Mesenchymal stem cell (in vitro differentiated cells and primary cell): ENCODE data around the gene CACNG4.
A peak's percentile ranks its signal among the peaks of the same experiment; 100 is the strongest.

ENCODE experiments used
- DNase-seq: peaks from one replicate; pipeline ENCODE4 v3.0.0-alpha.2; 2013
- H2AFZ ChIP-seq: one replicate; pipeline ENCODE4 v1.6.1; 2013; ENCODE audit warnings: low read depth, mild to moderate bottlenecking, control low read depth, inconsistent platforms, low read length, moderate library complexity
- H2AK5ac ChIP-seq: 2 replicates; pipeline ENCODE4 v1.6.1; 2013; ENCODE audit warnings: low read length, moderate library complexity, mild to moderate bottlenecking, inconsistent platforms; ENCODE audit not compliant: severe bottlenecking
- H2BK120ac ChIP-seq: one replicate; pipeline ENCODE4 v1.6.1; 2013; ENCODE audit warnings: low read depth, mild to moderate bottlenecking, inconsistent platforms, low read length, moderate library complexity
- H2BK12ac ChIP-seq, 2 experiments: one replicate each; pipeline ENCODE4 v1.6.1; 2013; ENCODE audit warnings: inconsistent platforms in 2 of 2, low read length in 2 of 2, mild to moderate bottlenecking in 2 of 2, moderate library complexity in 2 of 2, control low read depth in 1 of 2
- H2BK15ac ChIP-seq: one replicate; pipeline ENCODE4 v1.6.1; 2013; ENCODE audit warnings: mild to moderate bottlenecking, low read depth, inconsistent platforms; ENCODE audit not compliant: poor library complexity, severe bottlenecking
- H2BK5ac ChIP-seq: 2 replicates; pipeline ENCODE4 v1.6.1; 2013; ENCODE audit warnings: low read depth, mild to moderate bottlenecking, low read length, control low read depth, inconsistent platforms; ENCODE audit not compliant: poor library complexity, severe bottlenecking
- H3K14ac ChIP-seq, 2 experiments: one replicate each; pipeline ENCODE4 v1.6.1; 2013; ENCODE audit warnings: inconsistent platforms in 2 of 2, low read length in 2 of 2, control low read depth in 1 of 2, mild to moderate bottlenecking in 1 of 2, moderate library complexity in 1 of 2
- H3K18ac ChIP-seq, 2 experiments: one replicate each; pipeline ENCODE4 v1.6.1; 2013; ENCODE audit warnings: inconsistent platforms in 2 of 2, low read length in 2 of 2, control low read depth in 1 of 2, low read depth in 1 of 2, mild to moderate bottlenecking in 1 of 2
- H3K23ac ChIP-seq, 2 experiments: one replicate each; pipeline ENCODE4 v1.6.1; 2013; ENCODE audit warnings: inconsistent platforms in 2 of 2, low read length in 2 of 2, mild to moderate bottlenecking in 2 of 2, moderate library complexity in 2 of 2, control low read depth in 1 of 2
- H3K27ac ChIP-seq: 2 replicates; pipeline ENCODE4 v1.5.1; 2013; ENCODE audit warnings: mild to moderate bottlenecking, moderate library complexity, low read length, control low read depth, inconsistent platforms; ENCODE audit not compliant: poor library complexity, severe bottlenecking
- H3K27me3 ChIP-seq, 2 experiments: 2 replicates each; pipeline versions ENCODE4 v1.6.1 to v1.7.0; 2013; ENCODE audit warnings: low read length in 2 of 2, mild to moderate bottlenecking in 2 of 2, moderate library complexity in 2 of 2, control low read depth in 1 of 2, inconsistent platforms in 1 of 2; ENCODE audit not compliant: control insufficient read depth in 1 of 2, insufficient read depth in 1 of 2
- H3K36me3 ChIP-seq, 2 experiments: 2 replicates each; pipeline versions ENCODE4 v1.6.1 to v1.7.0; 2013; ENCODE audit warnings: low read length in 2 of 2, control low read depth in 1 of 2, inconsistent platforms in 1 of 2, low read depth in 1 of 2, mild to moderate bottlenecking in 1 of 2; ENCODE audit not compliant: insufficient read depth in 2 of 2, control insufficient read depth in 1 of 2
- H3K4ac ChIP-seq, 2 experiments: one replicate each; pipeline ENCODE4 v1.6.1; 2013; ENCODE audit warnings: inconsistent platforms in 2 of 2, low read length in 2 of 2, mild to moderate bottlenecking in 2 of 2, moderate library complexity in 2 of 2, control low read depth in 1 of 2, low read depth in 1 of 2
- H3K4me1 ChIP-seq: 2 replicates; pipeline ENCODE4 v1.6.1; 2013; ENCODE audit warnings: low read depth, low read length, control low read depth; ENCODE audit not compliant: control insufficient read depth, insufficient read depth
- H3K4me2 ChIP-seq: 2 replicates; pipeline ENCODE4 v1.6.1; 2013; ENCODE audit warnings: low read length, mild to moderate bottlenecking, inconsistent platforms; ENCODE audit not compliant: poor library complexity, severe bottlenecking
- H3K4me3 ChIP-seq, 2 experiments: 2 replicates each; pipeline versions ENCODE4 v1.5.1 to v1.7.0; 2013; ENCODE audit warnings: low read length in 2 of 2, mild to moderate bottlenecking in 2 of 2, control low read depth in 1 of 2, low read depth in 1 of 2; ENCODE audit not compliant: insufficient read depth in 1 of 2
- H3K79me1 ChIP-seq: replicated peaks from 2 replicates; pipeline ENCODE4 v1.6.1; 2013; ENCODE audit warnings: mild to moderate bottlenecking, control low read depth, low read length, inconsistent platforms; ENCODE audit not compliant: poor library complexity, severe bottlenecking
- H3K9ac ChIP-seq: 2 replicates; pipeline ENCODE4 v1.7.0; 2013; ENCODE audit warnings: mild to moderate bottlenecking, low read length, moderate library complexity
- H3K9me3 ChIP-seq: 2 replicates; pipeline ENCODE4 v1.7.0; 2013; ENCODE audit warnings: mild to moderate bottlenecking, low read length; ENCODE audit not compliant: control insufficient read depth
- H4K8ac ChIP-seq: one replicate; pipeline ENCODE4 v1.6.1; 2013; ENCODE audit warnings: inconsistent platforms, mild to moderate bottlenecking, low read length, moderate library complexity
- H4K91ac ChIP-seq: one replicate; pipeline ENCODE4 v1.6.1; 2013; ENCODE audit warnings: mild to moderate bottlenecking, low read length, inconsistent platforms
- WGBS: methylation state at CpG from one replicate; pipeline ENCODE4 v1.1.7; 2013; ENCODE audit warnings: mixed read lengths; 5-methylcytosine and 5-hydroxymethylcytosine counted together

Gene CACNG4

DNA sequence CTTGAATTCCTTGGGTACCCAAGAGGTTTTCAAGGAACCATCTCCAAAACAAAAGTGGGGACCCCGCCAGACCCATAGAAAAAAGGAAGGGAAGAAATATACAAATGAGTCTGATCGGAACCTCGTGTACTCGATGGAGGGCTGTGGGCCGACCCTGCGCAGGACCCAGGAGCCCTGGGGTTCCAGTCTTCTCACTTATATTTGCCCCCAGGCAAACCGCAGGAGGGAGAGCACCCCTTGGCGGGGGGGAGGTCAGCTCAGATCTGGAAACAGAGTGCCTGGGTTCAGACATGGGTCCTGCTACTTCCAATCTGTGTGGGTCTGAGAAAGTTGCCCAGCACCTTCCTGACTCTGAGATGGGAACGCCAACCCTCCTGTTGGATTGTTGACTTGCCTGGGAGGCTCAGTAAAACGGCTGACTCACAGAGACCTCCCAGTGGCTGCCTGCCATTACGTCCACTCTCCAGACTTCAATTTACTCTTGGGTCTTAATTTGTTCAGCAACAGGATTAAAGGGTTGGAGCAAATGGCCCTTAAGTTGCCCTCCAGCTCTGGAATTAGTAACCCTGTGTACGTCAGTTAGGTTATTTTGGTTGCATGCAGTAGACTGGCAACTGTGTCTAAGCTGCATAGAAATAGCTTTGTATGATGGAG lies 24.9 kb upstream of the CACNG4 start:
- Histone ChIP-seq H2AFZ (no peak overlapping the region), H3K79me1 (no peaks in the 10 kb centered on the region), H2BK5ac (no peak overlapping the region), H2BK12ac (no peak overlapping the region), H3K36me3 (no peaks in the 10 kb centered on the region), H3K9ac (no peak overlapping the region), H3K27ac (no peak overlapping the region), H3K4ac (no peak overlapping the region), H3K4me2 (no peak overlapping the region), H4K8ac (no peak overlapping the region), H3K18ac (no peak overlapping the region), H4K91ac (no peak overlapping the region), H3K23ac (peak overlapping the region in 1 of 2 experiments; percentile 31), H3K4me3 (no peak overlapping the region), H3K27me3 (peaks cover 54 to 66% of the 10 kb centered on the region in 2 experiments), H2BK120ac (no peak overlapping the region), H2BK15ac (no peak overlapping the region), H3K14ac (no peak overlapping the region), H2AK5ac (no peak overlapping the region), H3K4me1 (peaks cover 2% of the 10 kb centered on the region), H3K9me3 (peaks cover 13% of the 10 kb centered on the region)
- no peak for DNase-seq
- WGBS: 91% methylated on average over 11 of the region's 12 CpGs

DNA sequence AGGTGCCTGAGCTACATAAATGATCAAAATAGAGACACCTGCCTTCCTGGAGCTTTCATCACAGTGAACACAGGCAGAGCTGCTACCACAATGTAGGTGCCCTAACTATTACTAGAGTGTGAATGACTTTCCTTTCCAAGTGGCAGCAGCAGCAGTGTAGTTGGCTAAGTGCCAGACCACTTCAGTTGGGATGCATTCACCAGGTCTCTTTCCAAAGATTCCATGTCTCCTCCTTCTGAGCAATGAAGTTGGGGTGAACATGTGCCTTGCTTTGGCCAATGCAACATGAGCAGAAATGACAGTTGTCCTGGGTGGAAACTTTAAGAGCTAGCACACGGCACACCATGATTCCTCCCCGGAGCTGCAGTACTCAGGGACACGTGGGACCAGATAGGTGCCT lies 23.3 kb upstream of the CACNG4 start:
- no peak for DNase-seq
- no peaks in the 10 kb centered on the region for H3K36me3 ChIP-seq
- no peak overlapping the region for H4K8ac ChIP-seq
- H4K91ac ChIP-seq: no peak overlapping the region
- WGBS: 89% methylated on average over 3 of the region's 3 CpGs
- peaks cover 71 to 83% of the 10 kb centered on the region in 2 experiments for H3K27me3 ChIP-seq
- no peak overlapping the region for H3K14ac ChIP-seq
- no peak overlapping the region for H3K23ac ChIP-seq
- H3K4me1 ChIP-seq: peaks cover 2% of the 10 kb centered on the region
- no peak overlapping the region for H2BK15ac ChIP-seq
- H2BK120ac ChIP-seq: no peak overlapping the region
- H3K9me3 ChIP-seq: peaks cover 13% of the 10 kb centered on the region
- H3K79me1 ChIP-seq: no peaks in the 10 kb centered on the region
- no peak overlapping the region for H3K9ac ChIP-seq
- H2BK12ac ChIP-seq: no peak overlapping the region
- H2BK5ac ChIP-seq: no peak overlapping the region
- H3K27ac ChIP-seq: no peak overlapping the region
- no peak overlapping the region for H3K4me3 ChIP-seq
- no peak overlapping the region for H2AK5ac ChIP-seq
- H2AFZ ChIP-seq: no peak overlapping the region
- no peak overlapping the region for H3K4me2 ChIP-seq
- H3K4ac ChIP-seq: no peak overlapping the region
- H3K18ac ChIP-seq: no peak overlapping the region

DNA sequence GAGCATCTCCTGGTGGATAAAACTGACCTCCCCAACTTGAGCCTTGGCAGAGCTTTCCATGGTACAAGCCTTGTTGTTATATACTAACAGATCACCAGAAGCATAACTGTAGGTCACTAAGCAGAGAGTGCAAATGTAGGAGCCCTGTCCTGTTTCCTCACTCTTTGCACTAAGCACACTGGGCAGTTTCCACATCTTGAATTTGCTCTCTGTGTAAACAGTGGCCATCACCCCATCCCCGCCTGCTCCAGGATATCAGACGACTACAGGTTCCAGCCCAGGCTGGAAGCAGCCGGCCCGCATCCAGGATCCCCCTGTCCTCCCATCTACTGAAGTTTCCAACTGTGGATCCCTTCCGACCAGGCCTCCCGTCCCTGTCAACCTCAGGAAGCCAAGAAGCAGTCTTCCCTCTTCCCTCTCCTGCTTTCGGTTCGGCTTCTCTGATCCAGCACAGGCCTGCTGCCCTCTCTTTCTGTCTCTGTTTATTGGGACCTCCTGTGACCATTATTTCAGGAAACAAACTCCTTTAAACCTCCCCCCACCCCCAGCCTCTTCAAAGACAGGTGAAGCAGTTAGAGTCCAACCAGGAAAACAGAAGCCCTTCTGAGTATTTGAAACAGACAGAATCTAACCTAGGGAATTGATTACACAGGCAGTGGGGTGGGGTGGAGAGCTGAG lies 22.6 kb upstream of the CACNG4 start:
- Histone ChIP-seq H3K23ac (no peak overlapping the region), H4K91ac (no peak overlapping the region), H2BK15ac (no peak overlapping the region), H3K18ac (no peak overlapping the region), H3K4me3 (no peak overlapping the region), H3K14ac (no peak overlapping the region), H3K27ac (no peak overlapping the region), H3K4ac (no peak overlapping the region), H2BK120ac (no peak overlapping the region), H2AFZ (no peak overlapping the region), H4K8ac (no peak overlapping the region), H3K9ac (no peak overlapping the region), H3K4me1 (peaks cover 2% of the 10 kb centered on the region), H3K27me3 (peaks cover 77 to 90% of the 10 kb centered on the region in 2 experiments), H3K4me2 (no peak overlapping the region), H3K79me1 (no peaks in the 10 kb centered on the region), H2AK5ac (no peak overlapping the region), H3K9me3 (peaks cover 13% of the 10 kb centered on the region), H2BK12ac (no peak overlapping the region), H2BK5ac (no peak overlapping the region), H3K36me3 (no peaks in the 10 kb centered on the region)
- no peak for DNase-seq
- 81% methylated on average over 8 of the region's 8 CpGs for WGBS

DNA sequence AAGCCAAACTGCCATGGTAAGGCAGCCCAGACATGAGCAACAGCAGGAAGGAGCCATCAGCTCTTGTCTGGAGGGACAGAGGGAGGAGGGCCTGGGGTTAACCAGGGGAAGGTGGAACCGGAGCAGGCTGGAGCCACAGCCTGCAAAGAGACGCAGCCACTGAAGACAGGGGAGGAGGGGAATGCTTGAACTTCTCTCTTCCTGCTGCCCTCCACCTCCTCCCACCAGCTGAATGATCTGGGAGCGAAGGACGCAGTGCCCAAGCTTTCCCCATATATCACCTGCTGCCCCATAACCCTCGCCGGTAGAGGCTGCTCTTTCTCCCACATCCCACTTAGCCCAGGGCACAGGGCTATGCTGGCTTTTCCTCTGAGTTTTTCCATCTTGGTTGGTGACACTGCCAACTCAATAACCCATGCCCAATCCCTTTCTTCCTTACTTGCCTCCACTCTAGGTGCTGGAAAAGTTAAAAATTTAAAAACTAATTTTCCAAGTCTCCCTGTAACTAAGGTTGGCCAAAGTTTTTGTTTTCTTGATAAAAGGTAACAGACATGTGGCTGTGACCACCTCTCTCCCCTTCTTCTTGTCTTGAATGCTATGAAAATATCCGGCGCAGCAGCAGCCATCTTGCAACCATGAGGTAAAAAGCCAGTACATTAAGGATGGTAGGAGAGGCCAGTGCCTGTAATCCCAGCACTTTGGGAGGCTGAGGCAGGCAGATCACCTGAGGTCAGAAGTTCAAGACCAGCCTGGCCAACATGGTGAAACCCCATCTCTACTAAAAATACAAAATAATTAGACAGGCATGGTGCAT lies 21.8 kb upstream of the CACNG4 start:
- no peak overlapping the region for H2AK5ac ChIP-seq
- no peak overlapping the region for H3K9ac ChIP-seq
- peaks cover 2% of the 10 kb centered on the region for H3K4me1 ChIP-seq
- H3K4me2 ChIP-seq: no peak overlapping the region
- no peaks in the 10 kb centered on the region for H3K36me3 ChIP-seq
- no peak overlapping the region for H4K8ac ChIP-seq
- no peak overlapping the region for H4K91ac ChIP-seq
- no peak overlapping the region for H2AFZ ChIP-seq
- no peak overlapping the region for H3K23ac ChIP-seq
- no peak for DNase-seq
- H2BK15ac ChIP-seq: no peak overlapping the region
- no peak overlapping the region for H2BK12ac ChIP-seq
- H3K79me1 ChIP-seq: no peaks in the 10 kb centered on the region
- no peak overlapping the region for H3K18ac ChIP-seq
- H3K14ac ChIP-seq: no peak overlapping the region
- no peak overlapping the region for H3K4ac ChIP-seq
- H3K9me3 ChIP-seq: peaks cover 8% of the 10 kb centered on the region
- H3K27ac ChIP-seq: no peak overlapping the region
- no peak overlapping the region for H3K4me3 ChIP-seq
- WGBS: 74% methylated on average over 6 of the region's 8 CpGs
- peaks cover 85% of the 10 kb centered on the region in 2 experiments for H3K27me3 ChIP-seq
- H2BK5ac ChIP-seq: no peak overlapping the region
- H2BK120ac ChIP-seq: no peak overlapping the region
